Hepatocyte (in vitro differentiated cells): ENCODE results near the gene BTRC. TPM values are rescaled to one million over a fixed set of nuclear protein-coding genes. Genes with fewer than 3 reads are reported as not detected.

ENCODE experiments used
- DNase-seq: peaks from one replicate; pipeline ENCODE4 v3.0.0-alpha.2; 2016; ENCODE audit warnings: low spot score
- H2AFZ ChIP-seq: fragments of 200-600 bp; sonication (generic); 2 replicates; pipeline ENCODE4 v1.6.0; 2016; ENCODE audit warnings: antibody characterized with exemption, mild to moderate bottlenecking
- H3K27ac ChIP-seq: fragments of 200-600 bp; sonication (generic); 2 replicates; pipeline ENCODE4 v1.5.1; 2016; ENCODE audit warnings: mild to moderate bottlenecking
- H3K27me3 ChIP-seq: fragments of 200-600 bp; sonication (generic); 2 replicates; pipeline ENCODE4 v1.6.1; 2016
- H3K36me3 ChIP-seq: fragments of 200-600 bp; sonication (generic); replicated peaks from 2 replicates; pipeline ENCODE4 v1.5.1; 2016; ENCODE audit warnings: low read depth; ENCODE audit not compliant: insufficient read depth
- H3K4me1 ChIP-seq: fragments of 200-600 bp; sonication (generic); 2 replicates; pipeline ENCODE4 v1.5.1; 2016; ENCODE audit warnings: mild to moderate bottlenecking, moderate library complexity; ENCODE audit not compliant: insufficient read depth
- H3K4me2 ChIP-seq: fragments of 200-600 bp; sonication (generic); 2 replicates; pipeline ENCODE4 v1.6.0; 2016
- H3K4me3 ChIP-seq: fragments of 200-600 bp; sonication (generic); 2 replicates; pipeline ENCODE4 v1.5.1; 2016; ENCODE audit warnings: mild to moderate bottlenecking
- H3K79me2 ChIP-seq: fragments of 200-600 bp; sonication (generic); 2 replicates; pipeline ENCODE4 v1.6.0; 2017; ENCODE audit warnings: mild to moderate bottlenecking
- H3K9me2 ChIP-seq: fragments of 200-600 bp; sonication (generic); replicated peaks from 2 replicates; pipeline ENCODE4 v1.6.0; 2017; ENCODE audit warnings: mild to moderate bottlenecking; ENCODE audit not compliant: insufficient read depth
- H3K9me3 ChIP-seq: fragments of 200-600 bp; sonication (generic); 2 replicates; pipeline ENCODE4 v1.5.1; 2016; ENCODE audit warnings: low read depth, mild to moderate bottlenecking
- H4K20me1 ChIP-seq: fragments of 200-600 bp; sonication (generic); 2 replicates; pipeline ENCODE4 v1.6.0; 2016; ENCODE audit warnings: mild to moderate bottlenecking; ENCODE audit not compliant: insufficient read depth, poor library complexity, severe bottlenecking
- EZH2 ChIP-seq: fragments of 200-600 bp; sonication (generic); IDR thresholded peaks from 2 replicates; pipeline ENCODE4 v1.6.1; 2016; ENCODE audit warnings: antibody characterized with exemption, mild to moderate bottlenecking, borderline replicate concordance
- EZH2phosphoT487 ChIP-seq: fragments of 200-600 bp; sonication (generic); IDR thresholded peaks from one replicate; pipeline ENCODE4 v1.6.1; 2018; ENCODE audit warnings: antibody characterized with exemption, mild to moderate bottlenecking, low read depth, moderate library complexity; ENCODE audit not compliant: unreplicated experiment, severe bottlenecking
- WGBS: methylation state at CpG from one replicate; pipeline ENCODE4 v1.1.6; 2016; ENCODE audit warnings: low lambda C conversion rate; ENCODE audit errors: missing lambda C conversion rate; 5-methylcytosine and 5-hydroxymethylcytosine counted together
- polyA plus RNA-seq: library from polyadenylated mRNA; unstranded; fragments of >200 nt; fragmentation: Nextera tagmentation; extraction: Ambion mirVana; gene quantifications from 2 replicates; pipeline ENCODE4 v1.2.1, GENCODE V29; 2016
- total RNA-seq: library from RNA; depleted of rRNA; stranded (reverse); fragments of >200 nt; gene quantifications from 2 replicates; pipeline ENCODE4 v1.2.3, GENCODE V29; 2014
- TF ChIP-seq, protein P1 (sequence below): fragments of 200-600 bp; sonication (generic); IDR thresholded peaks from 2 replicates; pipeline ENCODE4 v1.5.1; 2016; ENCODE audit warnings: antibody characterized with exemption, mild to moderate bottlenecking; ENCODE audit not compliant: poor library complexity

BTRC gene
- total and polyA plus RNA-seq, 2 experiments from 2014 or later = 14.5 to 24.3 TPM

DNA sequence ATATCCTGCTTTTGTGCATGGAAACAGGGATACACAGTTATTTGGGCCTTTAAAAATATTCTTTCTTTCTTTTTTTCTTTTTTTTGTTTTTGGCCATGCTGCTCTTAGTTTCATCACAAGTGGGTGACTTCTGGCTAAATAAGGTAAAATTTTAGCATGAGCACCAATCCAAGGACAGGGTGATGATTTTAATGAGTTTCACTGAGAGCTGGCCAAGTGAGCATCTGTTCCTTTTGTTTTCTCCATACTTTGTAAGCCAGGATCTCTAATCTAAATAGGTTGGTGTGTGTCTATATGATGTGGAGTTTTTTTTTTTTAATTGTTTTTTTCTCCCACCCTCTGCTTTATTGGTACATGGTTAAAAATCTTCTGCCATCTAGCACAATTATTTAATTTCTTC, 127.3 kb downstream of the BTRC start:
- Histone ChIP-seq H3K9me3 (no peaks in the 10 kb centered on the region), H4K20me1 (no peaks in the 10 kb centered on the region), H3K27me3 (no peaks in the 10 kb centered on the region), H3K36me3 (no peaks in the 10 kb centered on the region), H3K27ac (no peak overlapping the region), H3K9me2 (no peaks in the 10 kb centered on the region), H2AFZ (no peak overlapping the region), H3K4me1 (no peaks in the 10 kb centered on the region), H3K4me3 (no peak overlapping the region), H3K4me2 (no peak overlapping the region), H3K79me2 (no peaks in the 10 kb centered on the region)
- DNase-seq = no peak
- no peak for TF ChIP-seq EZH2phosphoT487
- TF ChIP-seq EZH2 = no peak
- TF ChIP-seq, protein P1, sequence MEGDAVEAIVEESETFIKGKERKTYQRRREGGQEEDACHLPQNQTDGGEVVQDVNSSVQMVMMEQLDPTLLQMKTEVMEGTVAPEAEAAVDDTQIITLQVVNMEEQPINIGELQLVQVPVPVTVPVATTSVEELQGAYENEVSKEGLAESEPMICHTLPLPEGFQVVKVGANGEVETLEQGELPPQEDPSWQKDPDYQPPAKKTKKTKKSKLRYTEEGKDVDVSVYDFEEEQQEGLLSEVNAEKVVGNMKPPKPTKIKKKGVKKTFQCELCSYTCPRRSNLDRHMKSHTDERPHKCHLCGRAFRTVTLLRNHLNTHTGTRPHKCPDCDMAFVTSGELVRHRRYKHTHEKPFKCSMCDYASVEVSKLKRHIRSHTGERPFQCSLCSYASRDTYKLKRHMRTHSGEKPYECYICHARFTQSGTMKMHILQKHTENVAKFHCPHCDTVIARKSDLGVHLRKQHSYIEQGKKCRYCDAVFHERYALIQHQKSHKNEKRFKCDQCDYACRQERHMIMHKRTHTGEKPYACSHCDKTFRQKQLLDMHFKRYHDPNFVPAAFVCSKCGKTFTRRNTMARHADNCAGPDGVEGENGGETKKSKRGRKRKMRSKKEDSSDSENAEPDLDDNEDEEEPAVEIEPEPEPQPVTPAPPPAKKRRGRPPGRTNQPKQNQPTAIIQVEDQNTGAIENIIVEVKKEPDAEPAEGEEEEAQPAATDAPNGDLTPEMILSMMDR = no peak

DNA sequence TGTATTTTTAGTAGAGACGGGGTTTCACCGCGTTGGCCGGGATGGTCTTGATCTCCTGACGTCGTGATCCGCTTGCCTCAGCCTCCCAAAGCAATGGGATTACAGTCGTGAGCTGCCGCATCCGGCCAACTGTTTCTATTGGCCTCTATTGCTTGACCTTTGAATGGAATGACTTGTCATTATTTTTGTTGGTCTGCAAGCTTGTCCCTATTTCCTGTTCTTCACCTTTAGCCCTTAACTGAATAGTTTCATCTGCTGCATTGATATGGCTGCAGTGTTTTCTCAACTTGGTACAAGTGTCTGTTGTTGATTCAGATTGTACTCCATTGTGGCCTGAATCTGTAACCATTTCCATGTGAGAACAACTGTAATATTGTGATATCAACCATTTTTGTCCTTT, 128.6 kb downstream of the BTRC start:
- H2AFZ ChIP-seq = no peak overlapping the region
- 97% methylated on average over 10 of the region's 10 CpGs for WGBS
- H3K9me2 ChIP-seq = no peaks in the 10 kb centered on the region
- no peaks in the 10 kb centered on the region for H3K27me3 ChIP-seq
- no peaks in the 10 kb centered on the region for H4K20me1 ChIP-seq
- no peaks in the 10 kb centered on the region for H3K79me2 ChIP-seq
- H3K9me3 ChIP-seq = no peaks in the 10 kb centered on the region
- no peaks in the 10 kb centered on the region for H3K4me1 ChIP-seq
- no peak for DNase-seq
- no peaks in the 10 kb centered on the region for H3K36me3 ChIP-seq
- no peak overlapping the region for H3K4me2 ChIP-seq
- no peak for TF ChIP-seq EZH2phosphoT487
- TF ChIP-seq EZH2 = no peak
- TF ChIP-seq, protein P1 = no peak
- no peak overlapping the region for H3K27ac ChIP-seq
- H3K4me3 ChIP-seq = no peak overlapping the region

DNA sequence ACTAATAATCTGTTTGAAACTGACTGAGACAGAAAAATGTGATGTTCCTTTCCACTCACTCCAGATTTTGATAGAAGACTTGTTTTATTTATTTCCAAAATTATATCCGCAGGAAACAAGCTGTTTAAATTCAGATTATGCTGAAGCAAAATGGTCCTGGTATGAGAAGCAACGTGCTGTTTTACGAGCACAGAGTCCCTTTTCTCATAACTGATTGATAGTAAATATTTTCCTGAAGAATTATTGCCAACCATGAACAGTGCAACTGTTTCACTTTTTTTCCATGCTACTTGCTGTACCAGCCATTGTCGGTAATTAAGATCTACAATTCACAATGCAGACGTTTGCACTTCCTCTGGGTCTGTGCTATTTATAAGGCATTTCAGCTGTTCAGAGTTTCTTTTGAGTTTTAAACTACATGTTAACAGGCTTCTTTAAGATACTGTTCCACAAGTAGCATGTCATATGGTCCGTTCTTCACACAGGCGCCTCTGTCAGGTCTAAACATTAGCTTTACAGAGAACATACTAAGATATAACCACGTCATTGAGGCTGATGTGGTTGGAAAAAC, 130.3 kb downstream of the BTRC start:
- no peaks in the 10 kb centered on the region for H3K4me1 ChIP-seq
- WGBS = 86% methylated on average over 8 of the region's 8 CpGs
- H3K79me2 ChIP-seq = no peaks in the 10 kb centered on the region
- no peak overlapping the region for H3K27ac ChIP-seq
- no peaks in the 10 kb centered on the region for H3K27me3 ChIP-seq
- DNase-seq = no peak
- H4K20me1 ChIP-seq = no peaks in the 10 kb centered on the region
- H3K9me2 ChIP-seq = no peaks in the 10 kb centered on the region
- no peaks in the 10 kb centered on the region for H3K36me3 ChIP-seq
- no peaks in the 10 kb centered on the region for H3K9me3 ChIP-seq
- H2AFZ ChIP-seq = no peak overlapping the region
- TF ChIP-seq EZH2 = no peak
- TF ChIP-seq, protein P1 = no peak
- TF ChIP-seq EZH2phosphoT487 = no peak
- H3K4me2 ChIP-seq = no peak overlapping the region
- no peak overlapping the region for H3K4me3 ChIP-seq

DNA sequence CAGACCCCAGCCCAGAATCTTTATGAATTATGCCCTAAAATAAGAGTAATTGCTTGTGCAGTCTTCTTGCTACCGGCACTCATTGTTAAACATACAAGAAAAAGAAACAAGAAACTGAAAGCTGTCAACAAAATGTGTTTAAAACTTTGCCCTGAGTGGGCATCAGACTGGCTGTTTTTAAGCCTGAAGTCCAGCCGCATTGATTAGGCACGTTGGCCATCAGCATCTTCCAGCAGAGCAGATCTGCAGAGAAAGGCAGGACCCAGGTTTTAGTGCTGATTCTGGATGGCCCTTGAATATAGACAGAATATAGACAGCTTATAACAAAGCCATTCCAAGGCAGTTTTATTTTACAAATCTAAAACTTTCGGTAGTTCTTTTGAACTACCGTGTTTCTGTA, 131.2 kb downstream of the BTRC start:
- no peak overlapping the region for H3K4me3 ChIP-seq
- no peak overlapping the region for H2AFZ ChIP-seq
- TF ChIP-seq, protein P1 = no peak
- no peak for TF ChIP-seq EZH2phosphoT487
- TF ChIP-seq EZH2 = no peak
- H3K4me2 ChIP-seq = no peak overlapping the region
- no peaks in the 10 kb centered on the region for H4K20me1 ChIP-seq
- no peak overlapping the region for H3K27ac ChIP-seq
- no peaks in the 10 kb centered on the region for H3K9me2 ChIP-seq
- H3K9me3 ChIP-seq = no peaks in the 10 kb centered on the region
- H3K27me3 ChIP-seq = no peaks in the 10 kb centered on the region
- no peaks in the 10 kb centered on the region for H3K79me2 ChIP-seq
- WGBS = 89% methylated on average over 5 of the region's 5 CpGs
- no peaks in the 10 kb centered on the region for H3K36me3 ChIP-seq
- no peak for DNase-seq
- H3K4me1 ChIP-seq = no peaks in the 10 kb centered on the region
